HG02623 (cell line): Measurements from ENCODE around the gene SNRNP35.
A peak's percentile ranks its signal among the peaks of the same experiment; 100 is the strongest.
"Not testable (repeated sequence)": the region's sequence is repeated elsewhere in the genome, so short reads cannot be mapped to it uniquely, and the experiment has no call there.

Source experiments
- ATAC-seq: cut with Tn5 transposase; IDR thresholded peaks from one replicate; pipeline ENCODE4 v1.9.1; 2021; ENCODE audit warnings: moderate library complexity; ENCODE audit not compliant: unreplicated experiment

The SNRNP35 gene

GRCh38 chr12:123457980-123458779, at the start of gene SNRNP35:
Gene SNRNP35, plus strand, starts transcription at chr12:123458139. Its CDS starts 7,402 bp downstream, at chr12:123465541.
- ATAC-seq: no peak

- not testable (repeated sequence) for ATAC-seq
These were observed 49.3 kb upstream of the SNRNP35 start for GRCh38 chr12:123408619-123409018.

- ATAC-seq: not testable (repeated sequence)
These were observed 48.5 kb upstream of the SNRNP35 start for GRCh38 chr12:123409284-123410040.

GRCh38 chr12:123410041-123410412, 47.9 kb upstream of the SNRNP35 start:
- ATAC-seq: no peak

GRCh38 chr12:123421314-123421713, 36.6 kb upstream of the SNRNP35 start:
- no peak for ATAC-seq

GRCh38 chr12:123427036-123427769, 30.7 kb upstream of the SNRNP35 start:
- peak; percentile 90 for ATAC-seq

- ATAC-seq: no peak
These were observed 29.3 kb upstream of the SNRNP35 start for GRCh38 chr12:123428591-123428990.

- ATAC-seq: not testable (repeated sequence)
These were observed 28.8 kb upstream of the SNRNP35 start for GRCh38 chr12:123429101-123429500.

GRCh38 chr12:123431951-123432817, 25.8 kb upstream of the SNRNP35 start:
- not testable (repeated sequence) for ATAC-seq

GRCh38 chr12:123433615-123434014, 24.3 kb upstream of the SNRNP35 start:
- no peak for ATAC-seq

GRCh38 chr12:123435636-123436016, 22.3 kb upstream of the SNRNP35 start:
- no peak for ATAC-seq

- ATAC-seq: peak; percentile 70
These were observed 21.6 kb upstream of the SNRNP35 start, which contains the start of gene RILPL2 for GRCh38 chr12:123436017-123436964. Gene RILPL2, minus strand, starts transcription at chr12:123436684. Its CDS starts 264 bp downstream, at chr12:123436420.

- ATAC-seq: no peak
These were observed 16.3 kb upstream of the SNRNP35 start for GRCh38 chr12:123441523-123442164.

GRCh38 chr12:123442774-123443173, 15.2 kb upstream of the SNRNP35 start:
- no peak for ATAC-seq

- ATAC-seq: no peak
These were observed 13.6 kb upstream of the SNRNP35 start for GRCh38 chr12:123444092-123445026.

GRCh38 chr12:123445388-123446332, 12.3 kb upstream of the SNRNP35 start:
- ATAC-seq: no peak

GRCh38 chr12:123446333-123446713, 11.6 kb upstream of the SNRNP35 start:
- ATAC-seq: no peak
